Measurements from ENCODE around the gene CPNE4.
"Not testable (repeated sequence)": the region's sequence is repeated elsewhere in the genome, so short reads cannot be mapped to it uniquely, and the experiment has no call there.

The CPNE4 gene

GRCh38 chr3:131538968-131539367 is 495.8 kb downstream of the CPNE4 start:
- no peak for DNase-seq (ENCODE audit: low spot score)

- DNase-seq (ENCODE audit: low spot score): no peak
These were observed 497.3 kb downstream of the CPNE4 start for GRCh38 chr3:131537531-131537930.

- DNase-seq (ENCODE audit: low spot score): no peak
These were observed 499.2 kb downstream of the CPNE4 start for GRCh38 chr3:131535596-131535995.

GRCh38 chr3:131535131-131535530 is 499.7 kb downstream of the CPNE4 start:
- no peak for DNase-seq (ENCODE audit: low spot score)

- no peak for DNase-seq (ENCODE audit: low spot score)
These were observed 502.2 kb downstream of the CPNE4 start for GRCh38 chr3:131532645-131533044.

GRCh38 chr3:131530843-131531242 is 504.0 kb downstream of the CPNE4 start:
- no peak for DNase-seq (ENCODE audit: low spot score)

GRCh38 chr3:131530388-131530787 is 504.4 kb downstream of the CPNE4 start:
- no peak for DNase-seq (ENCODE audit: low spot score)

GRCh38 chr3:131526801-131527347 is 507.9 kb downstream of the CPNE4 start:
- DNase-seq (ENCODE audit: low spot score): peak; percentile 51

GRCh38 chr3:131518680-131519079 is 516.1 kb downstream of the CPNE4 start:
- peak; percentile 53 for DNase-seq (ENCODE audit: low spot score)

GRCh38 chr3:131505421-131505820 is 529.4 kb downstream of the CPNE4 start:
- DNase-seq (ENCODE audit: low spot score): no peak

- DNase-seq (ENCODE audit: low spot score): no peak
These were observed 531.5 kb downstream of the CPNE4 start for GRCh38 chr3:131503320-131503635.

- peak; percentile 85 for DNase-seq (ENCODE audit: low spot score)
These were observed 532.1 kb downstream of the CPNE4 start, which contains the start of gene MRPL3 for GRCh38 chr3:131502530-131503319. Gene MRPL3, minus strand, starts transcription at chr3:131502971. Its CDS starts 150 bp downstream, at chr3:131502821.

GRCh38 chr3:131501949-131502348 is 532.9 kb downstream of the CPNE4 start:
- no peak for DNase-seq (ENCODE audit: low spot score)

GRCh38 chr3:131494706-131495105 is 540.1 kb downstream of the CPNE4 start:
- no peak for DNase-seq (ENCODE audit: low spot score)

GRCh38 chr3:131491775-131492174 is 543.0 kb downstream of the CPNE4 start:
- no peak for DNase-seq (ENCODE audit: low spot score)

GRCh38 chr3:131491084-131491483 is 543.7 kb downstream of the CPNE4 start:
- DNase-seq (ENCODE audit: low spot score): no peak

- not testable (repeated sequence) for DNase-seq (ENCODE audit: low spot score)
These were observed 548.3 kb downstream of the CPNE4 start for GRCh38 chr3:131486545-131486944.

GRCh38 chr3:131485119-131485518 is 549.7 kb downstream of the CPNE4 start:
- DNase-seq (ENCODE audit: low spot score): no peak

GRCh38 chr3:131484496-131485111 is 550.2 kb downstream of the CPNE4 start:
- no peak for DNase-seq (ENCODE audit: low spot score)
